PC-9 (cell line): Measurements from ENCODE around the gene PDE10A. TPM values are rescaled to one million over a fixed set of nuclear protein-coding genes. Genes with fewer than 3 reads are reported as not detected.
A peak's percentile ranks its signal among the peaks of the same experiment; 100 is the strongest.
"Not testable (repeated sequence)": the region's sequence is repeated elsewhere in the genome, so short reads cannot be mapped to it uniquely, and the experiment has no call there.

ENCODE experiments used
- BruUV-seq: library from RNA; stranded (reverse); fragments of 400-500 nt; replicated peaks from 2 replicates; lab custom pipeline; 2021; lab: Mats Ljungman, UMichigan
- CTCF ChIA-PET: fragments of 300-600 bp; sonication (Branson Sonifier 250); formaldehyde crosslinking; loops from one replicate; lab custom pipeline; 2022; ENCODE audit warnings: antibody characterized with exemption; lab: Charles Lee
- POLR2A ChIA-PET: fragments of 300-600 bp; sonication (Branson Sonifier 250); formaldehyde crosslinking; loops from one replicate; lab custom pipeline; 2022; ENCODE audit warnings: antibody characterized with exemption; ENCODE audit not compliant: unreplicated experiment; lab: Charles Lee
- DNase-seq, 2 experiments: peaks; one replicate each; pipeline versions ENCODE4 v3.0.0 to v3.0.0-alpha.2; 2015 to 2022; ENCODE audit warnings: mixed read lengths in 1 of 2
- H2AFZ ChIP-seq: fragments of 200-600 bp; sonication (generic); 2 replicates; pipeline ENCODE4 v1.8.1; 2017; ENCODE audit warnings: antibody characterized with exemption
- H3F3A ChIP-seq: fragments of 200-600 bp; sonication (generic); 2 replicates; pipeline ENCODE4 v1.8.1; 2017; ENCODE audit warnings: antibody characterized with exemption, mild to moderate bottlenecking, low read depth; ENCODE audit not compliant: insufficient read depth
- H3K27ac ChIP-seq: fragments of 200-600 bp; sonication (generic); 2 replicates; pipeline ENCODE4 v1.6.1; 2016; ENCODE audit warnings: mixed run types
- H3K27me3 ChIP-seq: fragments of 200-600 bp; sonication (generic); 2 replicates; pipeline ENCODE4 v1.6.1; 2016; ENCODE audit warnings: low read depth, mixed run types; ENCODE audit not compliant: insufficient read depth
- H3K36me3 ChIP-seq: fragments of 200-600 bp; sonication (generic); 2 replicates; pipeline ENCODE4 v1.6.1; 2016; ENCODE audit warnings: low read depth, mixed run types
- H3K4me1 ChIP-seq: fragments of 200-600 bp; sonication (generic); replicated peaks from 2 replicates; pipeline ENCODE4 v1.6.1; 2016; ENCODE audit warnings: mixed run types; ENCODE audit not compliant: insufficient read depth
- H3K4me2 ChIP-seq: fragments of 200-600 bp; sonication (generic); 2 replicates; pipeline ENCODE4 v1.6.1; 2017; ENCODE audit warnings: mixed run types
- H3K4me3 ChIP-seq: fragments of 200-600 bp; sonication (generic); 2 replicates; pipeline ENCODE4 v1.6.1; 2016; ENCODE audit warnings: mixed run types
- H3K79me2 ChIP-seq: fragments of 200-600 bp; sonication (generic); 2 replicates; pipeline ENCODE4 v1.6.1; 2017; ENCODE audit warnings: low read depth, mixed run types
- H3K9me2 ChIP-seq: fragments of 200-600 bp; sonication (generic); 2 replicates; pipeline ENCODE4 v1.8.1; 2017; ENCODE audit warnings: mild to moderate bottlenecking; ENCODE audit not compliant: insufficient read depth
- H3K9me3 ChIP-seq: fragments of 200-600 bp; sonication (generic); 2 replicates; pipeline ENCODE4 v1.8.1; 2016; ENCODE audit warnings: low read depth; ENCODE audit not compliant: insufficient read depth
- H4K20me1 ChIP-seq: fragments of 200-600 bp; sonication (generic); 2 replicates; pipeline ENCODE4 v1.8.1; 2017; ENCODE audit not compliant: insufficient read depth
- CTCF ChIP-seq: fragments of 200-600 bp; sonication (generic); conservative IDR thresholded peaks from 2 replicates; pipeline ENCODE4 v1.6.1; 2017; ENCODE audit warnings: mixed run types, antibody characterized with exemption, mild to moderate bottlenecking, moderate library complexity
- EZH2 ChIP-seq: fragments of 200-600 bp; sonication (generic); IDR thresholded peaks from 2 replicates; pipeline ENCODE4 v1.8.0; 2017; ENCODE audit warnings: antibody characterized with exemption, low read depth
- intact Hi-C: fragments of 100-400 bp; cut with micrococcal nuclease; formaldehyde crosslinking; loops from one replicate; pipeline ENCODE4 v1.10.0; 2022; ENCODE audit not compliant: unreplicated experiment
- total RNA-seq: library from RNA; stranded (reverse); gene quantifications from 2 replicates; pipeline ENCODE4 v1.2.3, GENCODE V29; 2021

Gene PDE10A
- total RNA-seq, 1 experiment from 2014 or later: not detected

GRCh38 chr6:165556116-165556843, 106.8 kb downstream of the PDE10A start:
- BruUV-seq: no TSS peak
- Histone ChIP-seq H3K4me3 (no peak overlapping the region; the same call in 1 of the 2 replicates), H3K9me2 (no peaks in the 10 kb centered on the region), H3K9me3 (no peaks in the 10 kb centered on the region), H4K20me1 (no peaks in the 10 kb centered on the region), H3K4me2 (peak overlapping the region; percentile 32), H3F3A (no peaks in the 10 kb centered on the region), H3K27ac (no peak overlapping the region), H3K79me2 (no peaks in the 10 kb centered on the region), H2AFZ (0 out of 2 replicates have a peak overlapping the region, but pooled peaks have one; percentile 52), H3K36me3 (no peaks in the 10 kb centered on the region), H3K27me3 (no peaks in the 10 kb centered on the region), H3K4me1 (peaks cover 11% of the 10 kb centered on the region; the same call in 1 of the 2 replicates)
- DNase-seq: peak in 1 of 2 experiments; percentile 34
- ChIA-PET POLR2A (no interaction called here), CTCF (no interaction called here)
- no peak for TF ChIP-seq EZH2
- no peak for TF ChIP-seq CTCF
- intact Hi-C loops: no loop called here

DNA sequence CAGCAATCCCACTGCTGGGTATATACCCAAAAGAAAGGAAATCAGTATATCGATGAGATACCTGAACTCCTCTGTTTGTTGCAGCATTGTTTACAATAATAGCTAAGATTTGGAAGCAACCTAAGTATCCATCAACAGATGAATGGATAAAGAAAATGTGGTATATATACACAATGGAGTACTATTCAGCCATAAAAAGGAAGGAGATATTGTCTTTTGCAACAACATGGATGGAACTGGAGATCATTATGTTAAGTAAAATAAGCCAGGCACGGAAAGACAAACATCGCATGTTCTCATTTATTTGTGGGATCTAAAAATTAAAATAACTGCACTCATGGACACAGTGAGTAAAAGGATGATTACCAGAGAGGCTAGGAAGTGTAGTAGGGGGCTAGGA, 108.4 kb downstream of the PDE10A start:
- intact Hi-C loops, CTCF ChIA-PET, H3K4me3 ChIP-seq, BruUV-seq, H3K79me2 ChIP-seq, H4K20me1 ChIP-seq, H3K27ac ChIP-seq, DNase-seq, POLR2A ChIA-PET, H3K27me3 ChIP-seq, H3K36me3 ChIP-seq, H3K9me2 ChIP-seq, H3K9me3 ChIP-seq, H2AFZ ChIP-seq, H3K4me2 ChIP-seq, H3F3A ChIP-seq: not testable (repeated sequence)
- H3K4me1 ChIP-seq: peaks cover 11% of the 10 kb centered on the region; the same call in 1 of the 2 replicates

DNA sequence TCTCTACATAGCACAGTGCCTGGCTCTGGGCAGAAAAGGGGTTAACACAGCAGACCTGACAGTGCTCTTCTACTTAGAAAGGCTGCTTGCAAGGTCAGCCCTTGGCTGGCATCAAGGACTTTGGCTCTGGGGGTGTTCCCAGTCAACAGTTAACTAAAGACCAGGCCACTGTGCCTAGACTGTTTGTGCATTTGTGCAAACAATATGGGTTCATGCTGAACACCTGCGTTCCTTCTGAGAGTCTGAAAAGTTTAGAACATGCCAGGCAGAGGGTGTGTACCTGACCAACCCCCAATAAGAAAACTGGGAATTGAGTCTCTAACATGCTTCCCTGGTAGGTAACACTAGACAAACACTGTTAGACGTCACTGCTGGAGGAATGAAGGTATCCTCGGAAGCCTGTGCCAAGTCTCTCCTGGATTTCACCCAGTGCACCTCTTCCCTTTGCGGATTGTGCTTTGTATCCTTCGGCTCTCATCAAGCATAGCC, 110.7 kb downstream of the PDE10A start:
- CTCF ChIA-PET: no interaction called here
- Histone ChIP-seq H3K79me2 (no peaks in the 10 kb centered on the region), H2AFZ (no peak overlapping the region), H3K4me3 (no peak overlapping the region), H3F3A (no peaks in the 10 kb centered on the region), H3K4me2 (no peak overlapping the region), H4K20me1 (no peaks in the 10 kb centered on the region), H3K9me3 (no peaks in the 10 kb centered on the region), H3K27ac (no peak overlapping the region), H3K27me3 (no peaks in the 10 kb centered on the region), H3K4me1 (peaks cover 11% of the 10 kb centered on the region; the same call in 1 of the 2 replicates), H3K36me3 (no peaks in the 10 kb centered on the region), H3K9me2 (no peaks in the 10 kb centered on the region)
- BruUV-seq: no TSS peak
- POLR2A ChIA-PET: no interaction called here
- intact Hi-C loops: no loop called here
- DNase-seq: no peak
- no peak for TF ChIP-seq EZH2
- TF ChIP-seq CTCF: no peak
